ENCODE data around the gene OPTN. TPM values are rescaled to one million over a fixed set of nuclear protein-coding genes. Genes with fewer than 3 reads are reported as not detected.
"Not testable (repeated sequence)": the region's sequence is repeated elsewhere in the genome, so short reads cannot be mapped to it uniquely, and the experiment has no call there.

Gene OPTN
- total RNA-seq, 1 donor from 2014 or later: 70.3 TPM

- DNase-seq (ENCODE audit: low spot score): no peak
Observed at GRCh38 chr10:13089345-13089744, 10.6 kb upstream of the OPTN start.

DNA sequence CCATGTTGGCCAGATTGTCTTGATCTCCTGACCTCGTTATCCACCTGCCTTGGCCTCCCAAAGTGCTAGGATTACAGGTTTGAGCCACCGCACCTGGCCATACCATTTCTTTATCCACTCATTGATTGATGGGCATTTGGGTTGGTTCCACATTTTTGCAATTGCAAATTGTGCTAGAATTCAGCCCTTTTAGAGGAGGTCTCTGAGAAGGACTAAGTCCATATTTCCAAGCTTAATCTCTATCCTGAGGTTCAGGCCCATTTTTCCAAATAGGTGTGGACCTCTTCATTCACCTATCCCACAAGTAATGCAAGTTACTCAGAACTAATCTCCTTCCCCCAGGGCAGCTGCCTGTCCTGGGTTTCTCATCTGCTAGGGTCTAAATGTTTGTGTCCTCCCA, 9.7 kb upstream of the OPTN start:
- DNase-seq (ENCODE audit: low spot score): no peak

- DNase-seq (ENCODE audit: low spot score): no peak
Observed at GRCh38 chr10:13091801-13092200, 8.2 kb upstream of the OPTN start.

- no peak for DNase-seq (ENCODE audit: low spot score)
Observed at GRCh38 chr10:13092291-13093102, 7.5 kb upstream of the OPTN start.

DNA sequence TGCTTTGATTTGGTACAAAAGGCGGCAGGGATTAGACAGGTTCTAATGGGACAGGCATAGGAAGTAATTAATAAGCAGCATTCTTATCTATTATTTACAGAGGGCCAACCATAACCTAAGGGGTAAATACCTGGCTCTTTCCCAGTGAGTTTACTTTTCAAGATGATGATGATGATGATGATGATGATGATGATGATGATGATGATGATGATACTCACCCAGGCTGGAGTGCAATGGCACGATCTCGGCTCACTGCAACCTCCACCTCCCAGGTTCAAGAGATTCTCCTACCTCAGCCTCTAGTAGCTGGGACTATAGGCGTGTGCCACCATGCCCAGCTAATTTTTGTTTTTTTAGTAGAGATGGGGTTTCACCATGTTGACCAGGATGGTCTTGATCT, 5.9 kb upstream of the OPTN start:
- DNase-seq (ENCODE audit: low spot score): not testable (repeated sequence)

GRCh38 chr10:13095094-13095493, 4.9 kb upstream of the OPTN start:
- no peak for DNase-seq (ENCODE audit: low spot score)

- no peak for DNase-seq (ENCODE audit: low spot score)
Observed at GRCh38 chr10:13095929-13096328, 4.0 kb upstream of the OPTN start.

DNA sequence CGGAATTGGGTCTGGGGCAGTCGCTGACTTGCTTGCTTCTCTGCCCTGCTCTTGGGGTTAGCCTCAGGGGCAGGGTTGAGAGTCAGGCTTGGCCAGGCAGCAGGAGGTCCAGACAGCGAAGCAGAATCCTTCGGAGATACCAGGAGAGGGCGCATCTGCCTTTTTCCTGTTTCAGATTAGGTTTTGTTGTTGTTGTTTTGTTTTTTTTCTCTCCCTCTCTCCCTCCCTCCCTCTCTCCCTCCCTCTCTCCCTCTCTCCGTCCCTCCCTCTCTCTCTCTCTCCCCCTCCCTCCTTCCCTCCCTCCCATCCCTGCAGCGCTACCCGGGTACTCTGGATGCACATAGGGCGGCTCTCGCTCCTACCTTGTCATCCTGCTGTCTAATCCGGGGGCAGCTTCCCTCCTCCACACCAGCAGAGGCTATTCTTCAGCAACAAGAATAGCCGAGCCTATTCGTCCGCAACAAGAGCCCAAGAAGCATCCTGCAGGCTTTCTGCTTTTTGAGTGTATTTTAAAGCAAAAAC, 758 bp upstream of the OPTN start:
- peak; percentile 47 for DNase-seq (ENCODE audit: low spot score)

GRCh38 chr10:13100349-13101294, 659 bp downstream of the OPTN start:
- no peak for DNase-seq (ENCODE audit: low spot score)

DNA sequence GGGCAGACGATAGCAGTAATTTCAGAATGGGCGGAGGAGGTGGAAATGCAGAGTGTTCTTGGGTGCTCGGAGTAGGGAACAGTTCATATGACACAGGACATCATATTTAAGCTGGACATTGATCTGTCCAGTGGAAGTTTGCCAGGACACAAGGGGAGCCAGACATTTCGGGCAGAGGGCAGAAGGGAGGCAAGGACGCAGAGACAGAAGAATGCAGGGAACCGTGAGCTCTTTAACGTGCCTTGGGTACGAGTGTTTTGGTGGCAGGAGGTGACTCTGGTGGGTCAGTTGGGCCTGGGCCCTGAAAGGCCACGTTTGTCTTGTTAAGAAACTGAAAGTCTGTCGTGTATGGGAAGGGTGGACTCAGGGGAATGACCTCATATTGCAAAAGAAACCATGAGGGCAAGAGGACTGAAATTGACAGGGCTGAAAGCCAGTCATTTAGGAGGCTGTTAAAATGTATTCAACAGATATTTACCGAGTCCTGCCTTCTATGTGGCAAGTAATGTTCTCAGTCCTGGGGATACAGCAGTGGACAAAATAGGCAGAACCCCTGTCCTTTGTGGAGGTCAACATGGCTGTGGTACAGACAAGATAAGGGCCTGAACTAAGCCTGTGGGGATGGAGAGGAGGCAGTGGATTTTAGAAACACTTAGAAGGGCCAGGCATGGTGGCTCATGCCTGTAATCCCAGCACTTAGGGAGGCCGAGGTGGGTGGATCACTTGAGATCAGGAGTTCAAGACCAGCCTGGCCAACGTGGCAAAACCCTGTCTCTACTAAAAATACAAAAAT, 2.2 kb downstream of the OPTN start:
- no peak for DNase-seq (ENCODE audit: low spot score)

DNA sequence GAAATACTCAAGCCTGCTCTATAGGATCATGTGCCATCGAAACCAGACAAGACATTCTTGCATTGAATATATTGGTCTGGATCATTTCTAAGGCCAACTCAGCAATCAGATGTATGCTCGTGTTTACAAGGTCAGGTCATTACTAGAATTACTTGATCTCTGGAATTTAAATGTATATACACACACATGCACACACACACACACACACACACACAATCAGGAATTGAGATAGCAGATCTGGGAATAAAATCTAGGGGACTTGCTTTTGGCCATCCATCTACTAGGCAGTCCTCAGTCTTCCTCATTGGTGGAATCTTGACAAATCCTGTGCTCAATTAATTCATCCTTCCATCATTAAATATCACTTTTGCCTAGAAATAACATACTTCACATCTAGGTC, 3.6 kb downstream of the OPTN start:
- no peak for DNase-seq (ENCODE audit: low spot score)

- DNase-seq (ENCODE audit: low spot score): no peak
Observed at GRCh38 chr10:13104697-13105096, 4.7 kb downstream of the OPTN start.

DNA sequence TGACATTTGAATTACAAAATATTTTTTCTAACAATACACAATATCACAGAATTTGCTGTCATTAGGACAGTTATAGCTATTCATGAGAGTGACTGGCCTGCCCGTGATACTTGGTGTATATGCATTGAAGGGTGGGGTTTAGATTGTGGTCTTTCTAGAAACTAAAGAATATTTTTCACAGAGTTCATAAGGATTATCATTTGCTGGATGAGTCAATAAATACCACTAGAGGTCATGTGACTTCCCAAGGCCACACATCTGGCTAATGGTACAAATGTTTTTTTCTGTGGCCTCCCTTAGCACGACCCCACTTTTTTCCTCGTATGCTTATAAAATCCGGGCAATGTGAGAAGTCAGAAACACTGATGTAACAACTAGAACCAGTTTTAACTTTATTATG, 5.2 kb downstream of the OPTN start:
- DNase-seq (ENCODE audit: low spot score): no peak

DNA sequence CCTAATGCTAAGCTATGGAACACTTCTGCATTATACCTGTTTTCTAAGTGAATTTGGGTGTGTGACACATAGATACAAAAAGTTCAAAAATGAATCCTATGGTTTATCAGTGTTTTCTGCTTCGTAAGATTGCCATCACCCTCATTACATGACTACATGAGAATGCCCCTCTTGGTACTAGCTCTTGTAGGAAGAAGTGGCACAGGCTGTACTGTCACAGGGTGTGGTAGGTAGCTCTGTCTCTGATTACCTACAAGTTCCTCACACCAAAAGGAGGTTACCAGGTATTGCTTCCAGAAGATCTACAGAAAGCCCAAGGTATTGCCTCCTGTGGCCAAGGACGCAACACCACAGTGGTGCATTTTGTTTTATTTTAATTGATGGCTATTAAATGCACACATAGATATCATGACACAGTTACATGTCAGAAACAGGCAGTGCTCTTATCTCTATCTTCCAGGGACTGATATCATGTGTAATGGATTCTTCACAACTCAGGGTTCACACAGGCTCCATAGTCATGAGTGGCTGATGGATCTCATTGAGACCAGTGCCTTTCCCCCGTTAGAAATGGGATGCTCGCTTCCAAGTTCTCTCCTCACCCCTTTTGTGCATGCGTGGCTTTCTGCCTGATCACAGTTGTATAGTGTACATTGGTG, 6.6 kb downstream of the OPTN start:
- DNase-seq (ENCODE audit: low spot score): no peak

GRCh38 chr10:13110908-13111307, 10.9 kb downstream of the OPTN start:
- no peak for DNase-seq (ENCODE audit: low spot score)

DNA sequence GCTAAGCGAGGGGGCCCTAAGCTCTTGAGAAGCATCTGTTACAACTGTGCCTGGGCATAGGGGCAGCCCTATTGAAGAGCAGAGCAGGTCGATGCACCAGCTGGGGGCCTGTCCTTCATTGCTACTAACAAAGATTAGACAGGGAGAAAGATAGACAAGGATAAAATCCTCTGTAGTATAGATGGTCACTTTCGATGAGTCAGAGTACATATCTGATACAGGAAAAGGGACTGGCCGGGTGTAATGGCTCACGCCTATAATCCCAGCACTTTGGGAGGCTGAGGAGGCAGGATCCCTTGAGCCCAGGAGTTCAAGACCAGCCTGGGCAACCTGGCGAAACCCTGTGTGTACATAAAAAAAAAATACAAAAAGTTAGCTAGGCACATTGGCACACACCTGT, 13.6 kb downstream of the OPTN start:
- no peak for DNase-seq (ENCODE audit: low spot score)

DNA sequence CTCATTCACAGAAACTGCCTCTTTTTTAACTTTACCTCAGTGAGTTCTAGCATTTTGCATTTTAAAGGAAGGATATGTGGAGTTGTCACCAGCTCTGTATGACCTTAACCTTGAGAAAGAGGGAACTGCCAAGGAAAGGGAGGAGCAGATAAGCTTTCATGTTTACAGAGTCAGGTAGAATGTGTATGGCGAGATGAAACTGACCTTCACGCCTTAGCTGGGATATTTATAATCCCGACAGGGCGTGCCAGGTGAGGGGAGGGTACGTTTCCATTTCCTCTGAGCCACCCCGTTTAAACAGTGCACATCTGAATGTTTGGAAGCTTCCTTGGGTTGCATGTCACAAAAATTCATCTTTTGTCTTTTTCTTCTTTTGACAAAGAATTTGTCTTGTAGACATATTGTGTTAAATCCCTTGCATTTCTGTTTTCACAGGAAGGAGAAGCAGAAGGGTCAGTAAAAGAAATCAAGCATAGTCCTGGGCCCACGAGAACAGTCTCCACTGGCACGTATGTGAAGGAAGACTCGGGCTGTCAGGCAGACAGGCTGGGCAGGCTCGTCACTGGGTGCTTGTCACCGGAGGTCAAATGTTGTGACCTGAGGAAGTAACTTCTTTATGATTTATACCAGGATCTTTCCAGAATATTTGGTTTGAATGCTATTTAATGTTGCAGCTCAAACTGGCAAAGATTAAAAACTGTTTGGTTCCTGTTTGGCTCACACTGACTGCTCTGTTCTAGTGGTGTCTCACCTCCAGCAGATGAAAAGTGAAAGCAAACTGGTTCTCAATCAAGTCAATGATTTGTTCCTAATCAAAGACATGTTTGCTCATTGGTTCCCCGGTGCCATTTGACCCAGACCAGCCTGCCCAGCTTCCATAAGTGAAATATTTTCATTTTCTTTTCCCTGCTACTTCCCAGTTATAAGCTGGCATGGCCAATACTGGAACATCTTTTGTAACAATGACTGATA, 16.2 kb downstream of the OPTN start:
- DNase-seq (ENCODE audit: low spot score): no peak

- no peak for DNase-seq (ENCODE audit: low spot score)
Observed at GRCh38 chr10:13117841-13118783, 18.1 kb downstream of the OPTN start.

Measured in mucosa of gallbladder (tissue), 1 donor.